ENCODE data around the gene SHE.
"Not testable (repeated sequence)": the region's sequence is repeated elsewhere in the genome, so short reads cannot be mapped to it uniquely, and the experiment has no call there.

The SHE gene

DNA sequence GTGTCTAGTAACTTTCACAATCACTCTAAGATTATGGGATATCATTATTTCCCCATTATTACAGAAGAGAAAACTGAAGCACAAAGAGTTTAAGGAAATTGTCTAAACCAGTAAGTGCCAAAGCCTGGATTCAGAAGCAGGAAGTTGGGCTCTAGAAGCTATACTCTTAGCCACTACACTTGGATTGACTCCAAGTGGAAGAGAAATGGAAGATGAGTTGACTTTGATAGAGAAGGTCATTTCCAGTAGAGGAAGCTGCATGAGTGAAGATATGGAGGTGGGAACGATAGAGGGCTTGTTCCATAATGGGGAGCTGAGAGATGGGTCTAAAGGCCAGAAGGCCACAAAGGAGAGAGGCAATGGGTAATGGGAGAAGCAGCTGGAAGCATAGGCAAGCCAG is 11.9 kb downstream of the SHE start:
- no peaks in the 10 kb centered on the region for H3K9me3 Mint-ChIP-seq
- H3K4me1 Mint-ChIP-seq = peaks cover 23% of the 10 kb centered on the region
- H3K27me3 Mint-ChIP-seq (ENCODE audit: low read depth) = peaks cover 22% of the 10 kb centered on the region
- H3K4me3 Mint-ChIP-seq = no peak overlapping the region
- no peak overlapping the region for H3K27ac Mint-ChIP-seq
- TF ChIP-seq, protein P1, sequence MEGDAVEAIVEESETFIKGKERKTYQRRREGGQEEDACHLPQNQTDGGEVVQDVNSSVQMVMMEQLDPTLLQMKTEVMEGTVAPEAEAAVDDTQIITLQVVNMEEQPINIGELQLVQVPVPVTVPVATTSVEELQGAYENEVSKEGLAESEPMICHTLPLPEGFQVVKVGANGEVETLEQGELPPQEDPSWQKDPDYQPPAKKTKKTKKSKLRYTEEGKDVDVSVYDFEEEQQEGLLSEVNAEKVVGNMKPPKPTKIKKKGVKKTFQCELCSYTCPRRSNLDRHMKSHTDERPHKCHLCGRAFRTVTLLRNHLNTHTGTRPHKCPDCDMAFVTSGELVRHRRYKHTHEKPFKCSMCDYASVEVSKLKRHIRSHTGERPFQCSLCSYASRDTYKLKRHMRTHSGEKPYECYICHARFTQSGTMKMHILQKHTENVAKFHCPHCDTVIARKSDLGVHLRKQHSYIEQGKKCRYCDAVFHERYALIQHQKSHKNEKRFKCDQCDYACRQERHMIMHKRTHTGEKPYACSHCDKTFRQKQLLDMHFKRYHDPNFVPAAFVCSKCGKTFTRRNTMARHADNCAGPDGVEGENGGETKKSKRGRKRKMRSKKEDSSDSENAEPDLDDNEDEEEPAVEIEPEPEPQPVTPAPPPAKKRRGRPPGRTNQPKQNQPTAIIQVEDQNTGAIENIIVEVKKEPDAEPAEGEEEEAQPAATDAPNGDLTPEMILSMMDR (IDR thresholded peaks at IDR 0.05; ENCODE audit: unreplicated experiment in 3 of 3) = no peak
- H3K36me3 Mint-ChIP-seq (ENCODE audit: low read depth) = no peaks in the 10 kb centered on the region

DNA sequence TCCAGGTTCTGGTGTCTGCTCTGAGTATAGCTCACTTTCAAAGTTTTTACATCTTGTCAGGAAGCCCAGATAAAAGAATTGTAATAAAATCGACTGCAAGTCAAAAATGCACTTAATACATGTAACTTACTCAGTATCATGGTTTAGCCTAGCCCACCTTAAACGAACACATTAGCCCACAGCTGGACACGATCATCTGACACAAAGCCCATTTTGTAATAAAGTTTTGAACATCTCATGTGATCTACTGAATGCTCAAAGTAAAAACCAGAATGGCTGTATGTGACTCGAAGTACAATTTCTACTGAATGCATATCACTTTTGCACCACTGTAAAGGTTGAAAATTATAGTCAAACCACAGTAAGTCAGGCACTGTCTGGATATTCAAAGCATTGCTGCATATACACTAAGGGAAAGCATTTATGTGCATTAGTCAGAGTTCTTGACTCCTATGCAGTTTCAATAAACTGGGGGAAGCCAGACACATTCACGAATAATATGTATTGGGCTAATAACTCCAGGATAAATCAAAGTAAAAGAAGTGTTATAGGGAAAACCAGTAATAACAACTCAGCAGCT is 12.4 kb downstream of the SHE start:
- H3K4me1 Mint-ChIP-seq = peaks cover 27% of the 10 kb centered on the region
- peaks cover 21% of the 10 kb centered on the region for H3K27me3 Mint-ChIP-seq (ENCODE audit: low read depth)
- H3K4me3 Mint-ChIP-seq = no peak overlapping the region
- no peaks in the 10 kb centered on the region for H3K9me3 Mint-ChIP-seq
- TF ChIP-seq, protein P1 (IDR thresholded peaks at IDR 0.05; ENCODE audit: unreplicated experiment in 3 of 3) = no peak
- H3K36me3 Mint-ChIP-seq (ENCODE audit: low read depth) = no peaks in the 10 kb centered on the region
- peak overlapping the region in 2 of 3 experiments; percentile 25 to 41 for H3K27ac Mint-ChIP-seq

DNA sequence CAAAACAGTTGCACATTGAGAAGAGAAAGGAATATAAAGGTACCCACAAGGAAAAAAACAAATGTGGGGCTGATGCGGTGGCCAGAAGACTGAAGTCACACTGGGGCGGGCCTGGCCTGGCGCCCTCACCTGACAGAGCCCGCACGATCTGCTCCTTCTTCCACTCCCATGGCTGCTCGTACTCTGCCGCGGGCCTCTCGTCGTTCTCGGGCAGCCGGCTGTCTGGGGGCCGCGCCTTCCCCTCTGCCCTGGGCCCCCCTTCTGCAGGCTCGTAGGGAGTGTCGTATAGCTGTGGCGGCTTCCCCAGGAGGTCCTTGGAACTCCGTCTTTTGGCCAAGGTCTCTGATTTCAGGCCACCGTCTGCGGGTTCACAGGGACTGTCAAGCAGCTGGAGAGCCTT is 13.3 kb downstream of the SHE start:
- H3K4me3 Mint-ChIP-seq = no peak overlapping the region
- TF ChIP-seq, protein P1 (IDR thresholded peaks at IDR 0.05; ENCODE audit: unreplicated experiment in 3 of 3) = no peak
- H3K4me1 Mint-ChIP-seq = peaks cover 27% of the 10 kb centered on the region
- H3K36me3 Mint-ChIP-seq (ENCODE audit: low read depth) = no peaks in the 10 kb centered on the region
- no peak overlapping the region for H3K27ac Mint-ChIP-seq
- peaks cover 21% of the 10 kb centered on the region for H3K27me3 Mint-ChIP-seq (ENCODE audit: low read depth)
- no peaks in the 10 kb centered on the region for H3K9me3 Mint-ChIP-seq

DNA sequence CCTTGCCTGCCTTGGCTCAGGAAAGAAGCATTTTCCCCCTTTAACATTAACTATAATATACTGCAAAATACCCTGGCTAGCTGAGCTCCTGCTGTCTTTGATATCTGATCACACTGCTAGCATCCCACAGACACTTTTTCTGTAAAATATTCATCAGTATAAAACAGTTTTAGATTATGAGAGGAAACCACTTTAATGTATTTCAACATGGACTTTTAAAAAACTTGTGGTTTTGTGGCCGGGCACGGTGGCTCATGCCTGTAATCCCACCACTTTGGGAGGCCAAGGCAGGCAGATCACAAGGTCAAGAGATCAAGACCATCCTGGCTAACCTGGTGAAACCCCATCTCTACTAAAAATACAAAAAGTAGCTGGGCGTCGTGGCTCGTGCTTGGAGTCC is 15.5 kb downstream of the SHE start:
- Mint-ChIP-seq H3K27me3 (ENCODE audit: low read depth) (peaks cover 11% of the 10 kb centered on the region), H3K4me1 (peaks cover 27% of the 10 kb centered on the region), H3K27ac (peak overlapping the region in 2 of 3 experiments; percentile 78 to 83)
- not testable (repeated sequence) for H3K9me3 Mint-ChIP-seq; H3K36me3 Mint-ChIP-seq (ENCODE audit: low read depth); H3K4me3 Mint-ChIP-seq

DNA sequence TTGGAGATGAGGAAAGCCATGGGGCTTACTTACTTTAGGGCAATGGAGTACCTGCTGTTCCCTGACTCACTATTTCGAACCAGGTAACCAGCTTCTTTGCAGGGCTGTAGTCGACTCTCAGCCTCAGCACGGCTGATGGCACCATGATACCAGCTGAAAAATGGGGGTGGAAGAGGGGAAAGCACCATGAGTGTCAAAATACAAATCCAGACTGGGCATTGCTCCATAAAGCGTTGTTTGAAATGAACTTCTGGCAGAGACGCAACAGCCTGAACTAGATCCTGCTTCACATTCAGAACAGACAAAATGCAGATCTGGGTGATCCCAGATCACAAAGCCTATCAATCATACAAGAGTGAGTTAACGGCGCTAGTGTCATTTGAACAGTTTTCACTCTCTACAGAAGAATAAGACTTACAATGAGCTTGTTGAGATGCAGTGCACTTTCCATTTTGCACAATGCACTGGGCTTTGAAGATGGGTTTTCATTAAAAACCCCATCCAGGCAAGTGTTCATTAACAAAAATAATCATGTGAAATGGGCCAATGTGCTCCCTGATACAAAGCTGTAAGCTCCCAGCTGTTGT is 16.2 kb downstream of the SHE start:
- H3K4me3 Mint-ChIP-seq = no peak overlapping the region
- peaks cover 4% of the 10 kb centered on the region for H3K27me3 Mint-ChIP-seq (ENCODE audit: low read depth)
- no peaks in the 10 kb centered on the region for H3K9me3 Mint-ChIP-seq
- TF ChIP-seq, protein P1 (IDR thresholded peaks at IDR 0.05; ENCODE audit: unreplicated experiment in 3 of 3) = no peak
- peaks cover 31% of the 10 kb centered on the region for H3K4me1 Mint-ChIP-seq
- H3K36me3 Mint-ChIP-seq (ENCODE audit: low read depth) = no peaks in the 10 kb centered on the region
- peak overlapping the region in 1 of 3 experiments; percentile 78 for H3K27ac Mint-ChIP-seq

- H3K36me3 Mint-ChIP-seq (ENCODE audit: low read depth) = no peaks in the 10 kb centered on the region
- no peak overlapping the region for H3K4me3 Mint-ChIP-seq
- H3K9me3 Mint-ChIP-seq = no peaks in the 10 kb centered on the region
- peaks cover 33% of the 10 kb centered on the region for H3K4me1 Mint-ChIP-seq
- TF ChIP-seq, protein P1 (IDR thresholded peaks at IDR 0.05; ENCODE audit: unreplicated experiment in 3 of 3) = no peak
- no peaks in the 10 kb centered on the region for H3K27me3 Mint-ChIP-seq (ENCODE audit: low read depth)
- H3K27ac Mint-ChIP-seq = peak overlapping the region in 2 of 3 experiments; percentile 17 to 47
Measured at GRCh38 chr1:154485106-154485505, 17.1 kb downstream of the SHE start.

Measured in nephron (organoid).